NCI-H146 treated with DMSO at 0.1 percent for 48 hours (cell line): ENCODE measurements around the gene LIN37.
"Not testable (repeated sequence)": the region's sequence is repeated elsewhere in the genome, so short reads cannot be mapped to it uniquely, and the experiment has no call there.

ENCODE experiments used
- DNase-seq: peaks from one replicate; lab custom pipeline; 2025; ENCODE audit not compliant: unreplicated experiment; lab: John Stamatoyannopoulos, UW

LIN37 gene

GRCh38 chr19:35787227-35787799 is 38.9 kb downstream of the LIN37 start:
- DNase-seq: no peak

GRCh38 chr19:35788205-35788960 is 40.0 kb downstream of the LIN37 start:
- no peak for DNase-seq

GRCh38 chr19:35789195-35789977 is 41.0 kb downstream of the LIN37 start:
- no peak for DNase-seq

- no peak for DNase-seq
Measured at GRCh38 chr19:35789978-35790944, 41.9 kb downstream of the LIN37 start.

- DNase-seq: peak; percentile 21
Measured at GRCh38 chr19:35790981-35791813, 42.8 kb downstream of the LIN37 start.

GRCh38 chr19:35791814-35792279 is 43.5 kb downstream of the LIN37 start:
- no peak for DNase-seq

- DNase-seq: no peak
Measured at GRCh38 chr19:35792312-35792711, 43.9 kb downstream of the LIN37 start.

GRCh38 chr19:35792888-35793287 is 44.5 kb downstream of the LIN37 start:
- DNase-seq: no peak

- DNase-seq: no peak
Measured at GRCh38 chr19:35793381-35794165, 45.2 kb downstream of the LIN37 start.

- not testable (repeated sequence) for DNase-seq
Measured at GRCh38 chr19:35795564-35795963, 47.2 kb downstream of the LIN37 start.

GRCh38 chr19:35796645-35797542 is 48.5 kb downstream of the LIN37 start:
- DNase-seq: no peak

GRCh38 chr19:35797663-35798062 is 49.3 kb downstream of the LIN37 start:
- DNase-seq: no peak

GRCh38 chr19:35801828-35802227 is 53.5 kb downstream of the LIN37 start:
- no peak for DNase-seq
